NCI-H748 (cell line): ENCODE data around the gene FAM186B.

ENCODE experiments used
- DNase-seq: peaks from one replicate; lab custom pipeline; 2025; ENCODE audit not compliant: unreplicated experiment; lab: John Stamatoyannopoulos, UW

The FAM186B gene

DNA sequence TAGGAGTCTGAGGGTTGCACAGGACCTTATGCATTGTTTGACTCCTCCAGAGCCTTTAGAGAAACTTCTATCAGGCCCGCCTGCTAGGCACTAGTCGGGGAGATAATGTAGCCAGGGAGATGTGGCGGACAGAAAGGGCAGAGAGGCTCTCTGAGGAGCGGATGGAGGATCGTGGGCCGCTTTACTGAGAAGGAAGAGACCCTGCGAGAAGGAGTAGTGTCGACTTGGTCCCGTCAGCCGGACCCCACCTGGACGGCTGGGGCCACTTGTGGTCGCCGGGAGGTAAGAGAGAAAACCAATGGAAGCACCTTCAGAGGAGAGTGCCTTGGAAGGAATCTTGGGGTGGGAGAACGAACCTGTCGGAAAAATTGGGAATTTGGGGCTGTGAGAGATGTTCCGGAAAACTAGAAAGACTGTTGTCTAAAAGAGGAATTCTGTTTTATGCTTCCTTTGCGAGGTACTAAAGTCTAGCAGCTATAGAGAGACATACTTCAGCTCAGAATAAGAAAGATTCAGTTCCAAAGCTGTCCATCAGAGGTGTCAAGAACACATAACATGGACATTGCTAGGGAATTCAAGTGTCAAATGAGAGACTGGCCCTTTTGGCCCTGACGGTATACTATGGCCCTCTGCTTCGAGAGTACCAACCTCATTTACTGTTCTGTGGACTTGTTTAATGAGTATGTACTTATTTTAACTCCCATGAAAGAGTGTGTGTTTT lies 36.8 kb downstream of the FAM186B start:
- peak; percentile 27 for DNase-seq

DNA sequence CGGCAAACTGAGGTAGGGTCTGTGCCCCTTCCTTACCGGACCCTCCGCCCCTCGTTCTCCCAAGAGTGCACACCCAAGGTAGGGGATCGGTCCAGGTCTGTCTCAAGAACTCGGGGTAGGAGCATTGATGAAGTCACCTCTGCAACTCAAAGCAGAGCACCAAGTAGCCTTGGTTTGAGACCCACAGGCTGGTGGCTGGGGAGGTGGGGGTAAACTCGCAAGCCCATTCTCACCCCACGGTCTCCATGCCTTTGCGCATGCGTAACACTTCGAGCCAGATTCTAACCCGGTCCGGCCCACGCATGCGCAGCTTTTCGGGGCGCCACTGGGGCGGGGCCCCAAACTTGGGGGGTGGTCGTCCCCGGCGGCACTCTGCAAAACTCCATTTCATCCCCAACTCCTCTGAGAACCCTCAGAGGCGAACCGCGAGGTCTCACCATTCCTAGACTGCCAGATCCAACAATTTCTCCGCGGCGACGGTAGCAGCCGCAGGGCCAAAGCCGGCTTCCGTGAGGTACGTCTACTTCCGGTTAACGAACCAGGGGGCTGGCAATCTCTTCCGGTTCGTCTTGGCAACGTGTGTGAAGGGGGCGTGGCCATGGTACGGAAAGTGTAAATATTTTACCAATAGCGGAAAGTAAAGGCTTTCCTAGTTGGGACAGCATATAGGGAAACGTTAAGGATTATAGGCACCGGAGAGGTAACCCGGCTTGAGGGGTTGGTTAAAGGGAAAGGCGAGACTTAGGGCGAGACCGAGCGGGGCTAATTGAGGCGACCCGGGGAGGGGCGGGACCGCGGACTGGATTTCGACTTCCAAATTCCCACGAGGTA lies 37.6 kb downstream of the FAM186B start, which contains the start of gene MCRS1:
Gene MCRS1, minus strand, starts transcription at position 532 of the 831 bp plus-strand sequence. CDS start 1,411 bp downstream, outside the sequence.
- peak; percentile 93 for DNase-seq

DNA sequence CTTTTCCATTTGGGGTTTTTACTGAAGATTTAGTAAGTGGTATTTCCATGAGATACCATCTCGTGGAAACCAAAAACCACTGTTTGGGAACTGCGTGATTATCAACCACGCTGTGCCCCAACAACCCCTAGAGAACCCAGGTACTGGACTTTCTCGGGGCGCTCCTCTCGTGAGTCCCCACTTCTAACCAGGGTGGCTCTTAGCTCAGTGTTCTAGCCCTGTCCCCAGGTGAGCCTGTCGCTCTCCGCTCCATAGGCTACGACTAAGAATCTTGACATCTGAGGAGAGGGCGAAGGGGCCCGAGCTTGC lies 38.2 kb downstream of the FAM186B start:
- no peak for DNase-seq

DNA sequence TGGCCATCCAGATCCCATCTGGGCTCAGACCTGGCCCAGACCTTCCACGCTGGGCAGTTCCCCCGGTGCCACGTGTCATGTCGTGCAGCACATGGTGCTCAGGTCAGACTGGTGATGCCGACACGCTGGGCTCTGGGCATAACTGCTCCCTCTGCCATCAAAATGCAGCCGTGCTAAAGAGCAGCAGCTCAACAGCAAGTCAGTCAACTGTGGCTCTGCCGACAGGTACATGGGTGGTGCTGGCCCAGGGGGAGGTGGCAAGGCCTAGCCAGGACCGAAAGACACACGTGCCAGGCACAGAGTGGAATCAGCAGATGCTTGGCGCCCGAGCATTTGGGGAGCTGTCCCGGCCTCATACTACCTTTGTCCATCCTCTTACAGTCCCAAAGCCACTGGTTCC lies 39.1 kb downstream of the FAM186B start:
- no peak for DNase-seq

DNA sequence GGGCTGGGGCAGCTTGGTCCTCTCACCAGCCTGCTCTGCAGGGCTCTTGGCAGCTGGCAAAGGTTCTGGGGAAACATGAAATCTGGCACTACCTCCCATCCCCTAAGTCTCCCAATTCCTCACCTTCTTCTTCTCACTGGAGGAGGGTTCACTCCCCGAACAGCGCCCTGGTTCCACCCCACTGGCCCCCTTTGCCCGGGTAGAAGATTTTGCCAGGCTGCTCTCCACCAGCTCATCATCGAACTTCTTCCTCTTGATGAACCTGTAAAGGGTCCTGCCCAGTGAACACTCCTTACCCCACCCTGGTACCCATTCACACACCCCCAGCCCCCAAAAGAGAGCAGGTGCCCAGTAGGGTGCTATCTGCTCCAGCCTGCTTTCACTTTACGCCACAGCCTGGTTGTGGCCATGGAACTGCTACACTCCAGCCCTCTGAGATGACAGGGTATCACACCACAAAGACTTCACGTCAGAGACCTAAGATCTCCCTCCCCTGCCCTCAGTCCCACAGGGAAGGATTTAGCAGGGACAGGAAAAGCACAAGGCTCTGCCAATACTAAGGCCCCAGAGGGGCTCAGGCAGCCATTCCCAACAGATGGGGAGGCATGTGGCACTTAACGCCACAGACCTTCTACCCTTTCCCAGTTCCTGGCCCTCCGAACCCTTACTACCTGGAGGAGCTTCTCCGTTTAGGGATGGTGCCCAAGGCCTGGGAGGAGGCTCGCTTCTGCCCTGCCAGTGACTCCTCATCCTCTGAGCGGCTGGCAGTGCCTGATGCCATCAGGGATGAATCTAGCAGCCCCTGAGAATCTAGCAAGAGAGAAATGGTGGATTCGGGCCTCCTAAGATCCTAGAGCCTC lies 39.8 kb downstream of the FAM186B start:
- DNase-seq = no peak

DNA sequence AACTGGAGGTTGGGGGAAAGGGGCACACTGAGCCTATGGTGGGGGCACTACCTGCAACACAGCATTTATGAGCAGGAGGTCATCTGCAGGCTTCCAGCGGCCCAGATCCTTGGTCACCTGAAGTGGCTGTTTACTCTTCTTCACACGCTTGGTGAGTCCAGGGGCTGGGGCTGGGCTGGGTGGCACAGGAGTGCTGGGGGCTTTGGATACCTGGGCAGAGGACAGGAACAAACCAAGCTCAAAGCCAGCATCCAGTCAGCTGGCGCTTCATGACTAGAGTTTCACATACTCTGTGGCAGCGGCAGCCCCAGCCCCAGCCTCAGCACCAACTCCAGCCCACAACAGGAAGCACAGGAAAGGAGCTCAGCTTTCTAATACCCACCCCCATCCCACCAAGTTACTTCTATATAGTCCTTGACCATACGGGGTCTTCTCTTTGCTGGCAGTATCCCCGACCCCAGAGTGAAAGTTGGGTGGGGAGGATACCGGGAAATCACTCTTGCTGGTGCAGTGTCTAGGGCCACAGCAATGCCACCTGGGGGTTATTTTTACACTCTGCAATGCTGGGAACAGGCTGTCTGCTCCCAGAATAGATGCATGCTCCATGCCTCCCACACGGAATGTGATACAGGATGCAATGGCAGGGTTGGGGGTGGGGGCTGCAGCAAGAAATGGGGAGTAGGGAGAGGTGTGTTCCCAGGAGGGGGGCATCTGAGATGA lies 40.6 kb downstream of the FAM186B start:
- DNase-seq = no peak

DNA sequence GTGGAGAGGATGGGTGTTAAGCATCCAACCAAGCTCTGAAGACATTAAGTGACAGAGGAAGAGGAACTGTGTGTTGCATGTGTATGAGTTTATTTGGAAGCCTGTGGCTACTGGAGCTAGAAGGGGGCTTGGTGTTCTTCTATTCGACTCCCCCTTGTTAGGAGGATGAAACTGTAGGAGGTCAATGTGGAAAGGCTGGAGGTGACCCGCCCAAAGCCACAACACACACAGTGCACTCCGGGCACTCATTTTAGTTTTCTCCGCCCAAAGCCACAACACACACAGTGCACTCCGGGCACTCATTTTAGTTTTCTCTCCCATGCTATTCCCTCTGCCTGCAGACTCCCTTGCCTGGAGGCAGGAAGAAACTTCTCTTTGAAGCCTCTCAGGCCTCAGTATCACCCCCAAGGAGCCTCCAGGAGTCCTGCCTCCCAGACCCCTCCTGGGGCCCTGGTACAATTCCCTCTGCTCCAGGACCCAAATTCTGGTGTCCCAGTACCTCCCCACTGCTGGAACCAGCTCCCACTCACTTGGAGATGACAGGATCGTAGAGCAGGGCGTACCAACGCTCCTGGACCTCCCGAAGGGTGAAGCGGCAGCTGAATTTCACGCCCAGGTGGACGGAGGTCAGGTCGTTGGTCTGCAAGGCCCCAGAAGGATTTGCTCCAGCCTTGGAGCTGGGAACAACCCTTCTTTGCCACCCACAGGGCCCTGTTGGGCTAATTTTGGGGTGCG lies 41.3 kb downstream of the FAM186B start:
- DNase-seq = no peak

DNA sequence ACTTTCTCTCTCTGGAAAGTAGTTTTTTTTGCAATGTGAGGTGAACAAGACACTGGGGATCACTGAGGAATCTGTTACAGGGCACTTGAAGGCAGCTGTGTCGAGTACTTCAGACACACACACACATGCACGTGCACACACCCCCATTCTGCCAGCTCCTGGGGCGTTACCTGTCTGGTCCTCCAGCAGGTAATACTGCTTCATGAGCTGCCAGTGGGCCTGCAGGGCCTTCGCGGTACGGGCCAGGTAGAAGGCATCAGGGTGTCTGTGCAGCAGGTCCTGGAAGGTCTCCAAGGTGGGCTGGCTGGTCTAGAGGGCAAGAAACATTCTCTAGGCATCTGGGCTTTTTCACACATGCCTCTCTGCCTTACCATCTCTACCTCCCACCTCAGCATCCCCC lies 42.6 kb downstream of the FAM186B start:
- no peak for DNase-seq

DNA sequence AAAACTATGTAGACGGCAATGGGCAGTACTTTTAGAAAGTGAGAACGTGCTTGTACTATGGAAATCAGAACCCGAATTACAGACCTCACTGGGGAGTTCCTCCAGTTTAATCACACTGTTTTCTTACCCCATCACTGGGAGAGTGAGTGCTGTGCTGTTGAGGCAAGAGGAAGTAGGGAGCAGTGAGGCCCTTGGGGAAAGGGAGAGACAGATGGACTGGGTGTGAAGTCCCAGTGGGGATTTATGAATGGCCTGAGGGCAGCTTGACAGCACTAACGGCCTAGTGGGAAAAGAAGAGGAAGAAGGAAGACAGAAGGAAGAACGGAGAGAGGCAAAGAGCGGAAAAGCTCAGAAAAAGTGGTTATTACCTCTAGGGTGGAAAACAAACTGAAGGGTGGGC lies 43.2 kb downstream of the FAM186B start:
- DNase-seq = no peak

DNA sequence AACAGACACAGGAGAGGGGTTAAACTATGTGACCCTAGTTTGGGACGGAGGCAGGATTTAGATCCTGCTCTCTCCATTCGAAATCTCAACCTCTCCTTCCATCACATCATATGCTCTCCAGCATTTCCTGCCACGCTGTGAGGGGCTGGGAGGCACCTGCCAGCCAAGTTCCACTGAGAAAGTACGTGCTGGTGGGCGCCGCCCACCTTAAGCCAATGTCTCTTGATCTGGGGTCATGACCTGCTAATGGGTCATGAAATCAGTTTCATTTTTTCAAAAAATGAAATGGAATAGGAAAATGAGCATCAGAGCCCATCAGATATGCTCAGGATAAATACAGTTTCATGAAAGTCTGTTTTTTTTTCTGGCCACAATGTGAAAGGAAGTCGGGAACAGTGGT lies 44.7 kb downstream of the FAM186B start:
- no peak for DNase-seq

DNA sequence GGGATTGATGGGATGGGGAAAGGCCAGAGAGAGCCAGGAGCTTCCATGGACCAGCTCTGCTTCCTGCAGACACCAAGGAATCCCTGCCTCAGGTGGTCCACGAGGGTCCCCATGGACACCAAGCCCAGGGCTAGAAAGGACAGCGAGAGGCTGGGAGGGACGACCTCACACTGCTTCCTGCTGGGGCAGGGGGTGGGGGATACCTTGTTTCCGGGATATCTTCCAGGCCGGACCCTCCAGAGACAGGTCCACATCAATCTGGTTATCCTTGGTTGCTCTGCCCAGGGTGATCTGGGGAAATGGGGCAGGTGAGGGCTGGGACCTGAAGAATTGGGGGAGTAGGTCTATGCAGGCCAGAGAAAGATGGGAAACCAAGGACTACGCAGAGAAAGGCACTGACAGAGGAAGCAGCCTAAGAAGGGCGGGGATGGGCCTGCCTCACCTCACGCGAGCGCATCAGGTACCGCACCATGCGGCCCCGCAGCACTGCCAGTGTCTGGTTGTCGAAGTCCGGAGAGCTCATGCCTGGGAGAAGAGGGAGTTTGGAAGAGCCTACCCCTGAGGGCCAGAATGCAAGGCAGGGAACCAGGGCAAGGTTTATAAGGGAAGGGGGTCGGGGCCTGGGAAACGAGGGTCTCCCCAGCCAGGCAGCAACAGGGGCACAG lies 46.3 kb downstream of the FAM186B start:
- DNase-seq = no peak

DNA sequence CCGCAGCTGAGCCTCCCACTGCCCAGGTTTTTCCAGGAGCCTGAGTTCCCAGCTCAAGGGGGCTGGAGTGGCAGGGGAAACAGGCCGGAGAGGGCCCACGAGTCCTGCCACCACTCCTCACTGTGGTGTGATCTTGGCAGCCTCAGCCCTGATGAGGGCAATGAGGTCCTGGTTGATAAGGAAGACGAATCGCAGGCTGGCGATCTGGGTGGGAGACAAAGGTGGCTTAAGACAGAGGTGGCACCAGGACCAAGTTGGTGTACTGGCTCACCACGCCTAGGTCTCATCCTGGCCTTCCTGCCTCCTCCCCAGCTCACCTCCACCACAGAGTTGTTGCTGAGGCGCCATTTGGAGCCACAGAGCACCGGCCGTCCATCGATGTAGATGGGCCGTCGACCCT lies 46.9 kb downstream of the FAM186B start:
- no peak for DNase-seq

DNA sequence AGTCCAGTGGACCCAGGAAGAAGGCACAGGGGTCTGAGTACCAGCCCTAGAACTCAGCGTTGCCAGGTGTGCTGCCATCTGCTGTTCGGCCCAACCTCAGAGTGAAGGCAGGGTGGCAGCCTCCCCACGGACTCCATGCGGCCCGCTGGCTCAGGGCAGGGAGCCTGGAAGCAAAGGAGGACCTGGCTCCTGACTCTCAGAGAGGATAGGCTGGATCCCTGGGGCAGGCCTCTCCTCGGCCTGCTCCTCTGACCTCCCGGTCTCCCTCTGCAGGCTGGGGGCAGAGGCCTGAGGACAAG lies 47.6 kb downstream of the FAM186B start:
- DNase-seq = peak; percentile 9

DNA sequence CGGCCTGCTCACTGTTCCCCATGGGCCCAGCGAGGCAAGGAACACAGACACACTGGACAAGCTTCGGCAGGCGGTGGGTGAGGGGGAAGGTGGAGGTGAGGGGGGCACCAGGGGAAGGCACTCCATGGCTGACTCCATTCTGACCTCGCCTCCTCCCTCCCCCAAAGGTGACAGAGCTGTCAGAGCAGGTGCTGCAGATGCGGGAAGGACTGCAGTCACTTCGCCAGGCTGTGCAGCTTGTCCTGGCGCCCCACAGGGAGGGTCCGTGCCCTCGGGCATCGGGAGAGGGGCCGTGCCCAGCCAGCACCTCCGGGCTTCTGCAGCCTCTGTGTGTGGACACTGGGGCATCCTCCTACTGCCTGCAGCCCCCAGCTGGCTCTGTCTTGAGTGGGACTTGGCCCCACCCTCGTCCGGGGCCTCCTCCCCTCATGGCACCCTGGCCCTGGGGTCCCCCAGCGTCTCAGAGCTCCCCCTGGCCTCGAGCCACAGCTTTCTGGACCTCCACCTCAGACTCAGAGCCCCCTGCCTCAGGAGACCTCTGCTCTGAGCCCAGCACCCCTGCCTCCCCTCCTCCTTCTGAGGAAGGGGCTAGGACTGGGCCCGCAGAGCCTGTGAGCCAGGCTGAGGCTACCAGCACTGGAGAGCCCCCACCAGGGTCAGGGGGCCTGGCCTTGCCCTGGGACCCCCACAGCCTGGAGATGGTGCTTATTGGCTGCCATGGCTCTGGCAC lies 48.1 kb downstream of the FAM186B start:
- DNase-seq = no peak

DNA sequence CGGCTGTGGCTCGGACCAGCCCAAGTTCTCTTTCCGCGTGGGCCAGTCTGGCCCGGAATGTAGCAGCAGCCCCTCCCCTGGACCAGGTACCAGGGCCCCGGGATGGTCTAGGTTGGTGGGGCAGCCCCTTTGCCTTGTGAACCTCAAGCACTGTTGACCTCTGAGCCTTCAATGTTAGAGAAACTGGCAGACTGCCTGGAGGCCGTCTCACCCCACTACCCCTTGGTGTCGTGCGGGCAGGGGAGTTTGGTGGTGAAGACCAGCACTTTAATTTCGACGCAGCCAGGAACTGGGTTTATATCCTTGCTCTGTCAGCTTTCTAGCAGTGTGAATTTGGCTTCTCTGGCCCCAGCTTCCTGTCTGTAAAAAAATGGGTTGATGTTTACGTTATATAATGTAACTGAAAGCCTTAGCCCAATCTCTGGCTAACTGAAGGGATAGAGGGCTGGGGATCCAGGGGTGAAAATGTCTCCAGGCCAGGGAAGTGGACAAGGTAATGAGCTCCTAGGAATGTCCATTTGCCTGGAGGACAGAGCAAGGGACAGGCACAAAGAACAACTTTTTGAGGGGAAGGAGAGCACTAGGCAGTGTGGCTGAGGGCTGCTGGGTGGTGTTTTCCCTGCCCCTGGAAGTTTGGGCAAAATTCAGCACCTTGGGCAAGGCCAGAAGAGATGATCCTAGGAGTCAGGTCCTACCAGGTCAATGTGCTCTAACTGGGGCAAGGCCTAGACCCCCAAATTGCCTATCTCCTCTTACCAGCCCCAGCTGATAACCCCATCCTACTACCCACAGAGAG lies 48.9 kb downstream of the FAM186B start:
- DNase-seq = no peak

DNA sequence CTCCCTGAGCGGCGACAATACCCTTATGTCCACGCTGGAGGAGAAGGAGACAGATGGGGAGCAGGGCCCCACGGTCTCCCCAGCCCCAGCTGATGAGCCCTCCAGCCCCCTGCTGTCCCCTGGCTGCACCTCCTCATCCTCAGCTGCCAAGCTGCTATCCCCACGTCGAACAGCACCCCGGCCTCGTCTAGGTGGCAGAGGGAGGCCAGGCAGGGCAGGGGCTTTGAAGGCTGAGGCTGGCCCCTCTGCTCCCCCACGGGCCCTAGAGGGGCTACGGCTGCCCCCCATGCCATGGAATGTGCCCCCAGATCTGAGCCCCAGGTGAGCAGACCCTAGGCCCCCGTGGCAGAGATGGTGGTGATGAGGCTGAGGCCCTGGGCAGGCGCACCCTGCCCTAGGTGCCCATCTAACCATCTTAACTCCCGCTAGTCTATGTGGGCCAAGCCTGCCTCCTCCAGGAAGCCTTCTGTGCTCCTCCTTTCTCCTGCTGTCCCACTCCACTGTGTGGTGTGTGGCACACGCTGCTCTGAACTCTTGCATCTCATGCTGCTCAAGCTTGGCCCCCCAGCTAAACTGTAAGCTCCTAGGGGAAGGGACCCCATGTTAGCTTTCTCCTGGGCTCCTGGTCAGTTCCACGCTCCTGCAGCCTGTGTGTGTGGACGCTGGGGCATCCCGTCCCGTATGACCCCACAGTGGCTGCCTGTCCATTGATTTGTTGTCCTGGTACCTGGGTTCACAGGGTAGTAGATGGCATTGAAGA lies 49.6 kb downstream of the FAM186B start:
- DNase-seq = no peak

DNA sequence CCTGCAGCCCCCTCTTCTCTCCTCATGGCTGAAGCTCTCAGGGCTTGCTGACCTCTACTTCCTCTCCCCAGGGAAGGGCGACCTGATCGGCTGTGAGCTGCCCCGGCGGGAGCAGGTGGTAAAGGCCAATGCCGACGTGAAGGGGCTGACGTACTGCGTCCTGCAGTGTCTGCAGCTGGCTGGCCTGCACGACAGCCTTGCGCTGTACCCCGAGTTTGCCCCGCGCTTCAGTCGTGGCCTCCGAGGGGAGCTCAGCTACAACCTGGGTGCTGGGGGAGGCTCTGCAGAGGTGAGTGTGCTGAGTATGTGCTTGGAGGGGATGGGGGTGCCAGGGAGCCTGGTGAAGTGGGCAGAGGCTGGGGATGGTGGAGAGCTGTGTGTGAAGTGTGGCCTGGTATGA lies 51.2 kb downstream of the FAM186B start:
- DNase-seq = no peak
